HL-60 (cell line): Measurements from ENCODE around the gene ATP2B1.

Experiments
- DNase-seq, 2 experiments: peaks; one replicate each; pipeline ENCODE4 v3.0.0-alpha.2; 2010 to 2020; ENCODE audit warnings: low read depth in 1 of 2, low spot score in 1 of 2
- H3K27ac ChIP-seq: fragments of 250-450 bp; sonication (Bioruptor Pico); replicated peaks from 2 replicates; pipeline ENCODE4 v1.5.1; 2020; ENCODE audit warnings: mild to moderate bottlenecking, moderate library complexity
- H3K27me3 ChIP-seq: fragments of 250-450 bp; sonication (Bioruptor Pico); 2 replicates; pipeline ENCODE4 v1.5.1; 2021; ENCODE audit warnings: mild to moderate bottlenecking, moderate library complexity; ENCODE audit not compliant: insufficient read depth, poor library complexity, severe bottlenecking
- H3K4me3 ChIP-seq: replicated peaks from 2 replicates; pipeline ENCODE4 v1.5.1; 2011; ENCODE audit warnings: mild to moderate bottlenecking, control low read depth, low read length; ENCODE audit not compliant: insufficient read depth
- GABPA ChIP-seq: IDR thresholded peaks from 2 replicates; pipeline ENCODE4 v1.6.1; 2012; ENCODE audit warnings: low read depth
- POLR2AphosphoS5 ChIP-seq: IDR thresholded peaks from 2 replicates; pipeline ENCODE4 v1.6.1; 2012; ENCODE audit warnings: low read depth
- REST ChIP-seq: IDR thresholded peaks from 2 replicates; pipeline ENCODE4 v1.6.1; 2012; ENCODE audit warnings: low read depth; ENCODE audit not compliant: insufficient replicate concordance
- SPI1 ChIP-seq: IDR thresholded peaks from 2 replicates; pipeline ENCODE4 v1.6.1; 2012; ENCODE audit warnings: low read depth, mild to moderate bottlenecking, borderline replicate concordance
- TF ChIP-seq, protein P1 (sequence below): IDR thresholded peaks from one replicate; pipeline ENCODE4 v1.5.1; 2011; ENCODE audit warnings: low read length, control low read depth, inconsistent platforms; ENCODE audit not compliant: insufficient read depth

ATP2B1 gene

GRCh38 chr12:89729946-89730459 is 21.4 kb upstream of the ATP2B1 start:
- TF ChIP-seq POLR2AphosphoS5 (no peak), GABPA (no peak), REST (no peak), SPI1 (no peak)
- TF ChIP-seq, protein P1, sequence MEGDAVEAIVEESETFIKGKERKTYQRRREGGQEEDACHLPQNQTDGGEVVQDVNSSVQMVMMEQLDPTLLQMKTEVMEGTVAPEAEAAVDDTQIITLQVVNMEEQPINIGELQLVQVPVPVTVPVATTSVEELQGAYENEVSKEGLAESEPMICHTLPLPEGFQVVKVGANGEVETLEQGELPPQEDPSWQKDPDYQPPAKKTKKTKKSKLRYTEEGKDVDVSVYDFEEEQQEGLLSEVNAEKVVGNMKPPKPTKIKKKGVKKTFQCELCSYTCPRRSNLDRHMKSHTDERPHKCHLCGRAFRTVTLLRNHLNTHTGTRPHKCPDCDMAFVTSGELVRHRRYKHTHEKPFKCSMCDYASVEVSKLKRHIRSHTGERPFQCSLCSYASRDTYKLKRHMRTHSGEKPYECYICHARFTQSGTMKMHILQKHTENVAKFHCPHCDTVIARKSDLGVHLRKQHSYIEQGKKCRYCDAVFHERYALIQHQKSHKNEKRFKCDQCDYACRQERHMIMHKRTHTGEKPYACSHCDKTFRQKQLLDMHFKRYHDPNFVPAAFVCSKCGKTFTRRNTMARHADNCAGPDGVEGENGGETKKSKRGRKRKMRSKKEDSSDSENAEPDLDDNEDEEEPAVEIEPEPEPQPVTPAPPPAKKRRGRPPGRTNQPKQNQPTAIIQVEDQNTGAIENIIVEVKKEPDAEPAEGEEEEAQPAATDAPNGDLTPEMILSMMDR = no peak
- DNase-seq = no peak
- Histone ChIP-seq H3K27me3 (no peaks in the 10 kb centered on the region), H3K4me3 (no peak overlapping the region), H3K27ac (no peak overlapping the region)

DNA sequence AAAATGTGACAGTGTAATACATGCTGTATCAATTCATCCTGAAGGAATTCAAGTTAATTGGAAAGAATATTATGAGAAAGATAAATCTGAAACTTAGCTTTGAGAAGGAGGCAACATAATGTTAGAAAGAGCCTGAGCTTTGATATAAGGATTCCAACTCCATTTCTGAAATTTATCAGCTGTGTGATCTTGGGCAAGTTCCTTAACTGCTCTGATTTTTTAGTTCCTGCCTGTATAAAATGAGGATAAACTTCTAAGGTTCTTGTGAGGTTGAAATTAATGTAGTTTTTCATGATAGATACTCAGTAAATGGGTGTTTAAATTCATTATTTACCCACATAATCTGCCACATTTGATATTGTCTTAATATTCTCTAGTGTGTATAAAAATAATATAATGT is 14.6 kb upstream of the ATP2B1 start:
- no peak overlapping the region for H3K27ac ChIP-seq
- no peaks in the 10 kb centered on the region for H3K27me3 ChIP-seq
- TF ChIP-seq, protein P1 = no peak
- TF ChIP-seq GABPA (no peak), REST (no peak), SPI1 (no peak), POLR2AphosphoS5 (no peak)
- DNase-seq = no peak
- H3K4me3 ChIP-seq = no peak overlapping the region

DNA sequence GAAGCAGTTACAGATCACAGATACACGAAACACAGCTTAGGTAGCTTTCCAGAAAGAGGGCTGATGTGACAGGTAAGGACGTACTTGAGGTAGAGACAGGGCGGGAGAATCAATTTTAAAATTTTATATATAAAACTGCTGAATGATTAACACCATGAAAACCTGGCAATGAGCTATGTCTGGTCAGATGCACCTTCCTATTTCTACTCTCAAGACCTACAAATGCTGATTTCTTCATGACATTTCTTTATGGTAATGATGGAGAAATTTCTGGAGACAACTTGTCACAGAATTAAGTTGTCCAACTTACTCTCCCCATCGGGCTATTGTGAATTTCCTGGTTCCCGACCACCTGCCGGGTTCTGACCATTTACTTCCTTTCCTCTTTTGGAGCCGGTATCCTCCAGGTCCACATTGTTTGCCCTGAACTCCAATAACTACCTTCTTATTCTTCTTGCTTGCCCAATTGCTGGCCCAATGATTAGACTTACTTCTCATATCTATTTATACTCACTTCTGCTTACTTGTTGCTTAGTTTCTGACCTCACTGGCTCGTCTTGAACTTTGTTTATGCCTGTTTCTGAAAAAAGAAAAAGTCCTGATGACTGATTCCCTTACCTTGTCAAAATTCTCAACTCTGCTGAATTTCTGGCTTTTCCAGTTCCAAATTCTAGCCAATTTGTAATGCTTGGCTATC is 12.8 kb upstream of the ATP2B1 start:
- TF ChIP-seq SPI1 = peak; percentile 54; the same call in 1 of the 2 replicates
- TF ChIP-seq POLR2AphosphoS5 = no peak
- Histone ChIP-seq H3K27ac (no peak overlapping the region; the same call in 1 of the 2 replicates), H3K4me3 (no peak overlapping the region), H3K27me3 (no peaks in the 10 kb centered on the region)
- DNase-seq = peak in 1 of 2 experiments; percentile 31

DNA sequence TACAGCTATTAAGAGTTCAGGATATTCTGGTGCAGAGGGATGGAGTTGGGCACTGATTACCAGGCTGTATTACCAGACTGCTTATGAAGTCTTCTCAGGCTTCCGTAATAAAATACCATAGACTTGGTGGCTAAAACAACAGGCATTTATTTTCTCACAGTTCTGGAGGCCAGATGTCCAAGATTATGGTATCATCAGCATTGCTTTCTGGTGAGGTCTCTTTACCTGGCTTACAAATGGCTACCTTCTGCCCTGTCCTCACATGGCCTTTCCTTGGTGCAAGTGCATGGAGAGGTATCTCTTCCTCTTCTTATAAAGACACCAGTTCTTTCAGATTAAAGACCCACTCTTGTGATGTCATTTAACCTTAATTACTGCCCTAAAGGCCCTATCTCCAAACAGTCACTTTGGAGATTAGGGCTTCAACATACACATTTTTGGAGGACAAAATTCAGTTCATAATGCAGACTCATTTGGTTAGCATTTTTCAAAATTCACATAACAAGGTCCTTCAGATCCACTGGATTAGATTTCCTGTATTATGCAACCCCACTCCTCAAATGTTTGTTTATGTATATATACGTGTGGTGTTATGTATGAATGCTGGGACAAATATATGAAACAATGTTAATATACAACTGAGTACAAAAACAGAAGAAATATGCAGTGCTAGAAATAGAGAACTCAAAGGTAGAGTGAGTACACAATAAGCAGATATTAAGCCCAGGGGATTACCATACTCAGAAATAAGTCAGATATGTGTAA is 9.3 kb upstream of the ATP2B1 start:
- TF ChIP-seq SPI1 (no peak), POLR2AphosphoS5 (no peak), GABPA (no peak), REST (no peak)
- TF ChIP-seq, protein P1 = no peak
- Histone ChIP-seq H3K4me3 (no peak overlapping the region), H3K27me3 (no peaks in the 10 kb centered on the region), H3K27ac (no peak overlapping the region)
- DNase-seq = no peak
